ENCODE measurements around the gene PPP3CA. TPM values are rescaled to one million over a fixed set of nuclear protein-coding genes. Genes with fewer than 3 reads are reported as not detected.

The PPP3CA gene
- total RNA-seq, 1 experiment from 2014 or later: 31.0 TPM

GRCh38 chr4:101081166-101081565 lies 266.2 kb downstream of the PPP3CA start:
- ATAC-seq (no peak), DNase-seq (ENCODE audit: low read depth, low spot score) (no peak)
- no peaks in the 10 kb centered on the region for H3K4me1 ChIP-seq (ENCODE audit: control insufficient read depth, insufficient read depth, low read length)
- H3K4me3 ChIP-seq (ENCODE audit: low read depth in 2 of 2, low read length in 2 of 2): no peak overlapping the region
- H3K9me3 ChIP-seq (ENCODE audit: control insufficient read depth, insufficient read depth, low read depth, low read length): no peaks in the 10 kb centered on the region
- TF ChIP-seq TCF7L2 (IDR thresholded peaks at IDR 0.05; ENCODE audit: low read depth, low read length) (no peak), POLR2AphosphoS5 (IDR thresholded peaks at IDR 0.05; ENCODE audit: low read depth, low read length) (no peak), SIN3A (IDR thresholded peaks at IDR 0.05; ENCODE audit: borderline replicate concordance, insufficient read depth, low read depth, low read length) (no peak), CTCF (IDR thresholded peaks at IDR 0.05) (no peak)
- TF ChIP-seq, protein P1, sequence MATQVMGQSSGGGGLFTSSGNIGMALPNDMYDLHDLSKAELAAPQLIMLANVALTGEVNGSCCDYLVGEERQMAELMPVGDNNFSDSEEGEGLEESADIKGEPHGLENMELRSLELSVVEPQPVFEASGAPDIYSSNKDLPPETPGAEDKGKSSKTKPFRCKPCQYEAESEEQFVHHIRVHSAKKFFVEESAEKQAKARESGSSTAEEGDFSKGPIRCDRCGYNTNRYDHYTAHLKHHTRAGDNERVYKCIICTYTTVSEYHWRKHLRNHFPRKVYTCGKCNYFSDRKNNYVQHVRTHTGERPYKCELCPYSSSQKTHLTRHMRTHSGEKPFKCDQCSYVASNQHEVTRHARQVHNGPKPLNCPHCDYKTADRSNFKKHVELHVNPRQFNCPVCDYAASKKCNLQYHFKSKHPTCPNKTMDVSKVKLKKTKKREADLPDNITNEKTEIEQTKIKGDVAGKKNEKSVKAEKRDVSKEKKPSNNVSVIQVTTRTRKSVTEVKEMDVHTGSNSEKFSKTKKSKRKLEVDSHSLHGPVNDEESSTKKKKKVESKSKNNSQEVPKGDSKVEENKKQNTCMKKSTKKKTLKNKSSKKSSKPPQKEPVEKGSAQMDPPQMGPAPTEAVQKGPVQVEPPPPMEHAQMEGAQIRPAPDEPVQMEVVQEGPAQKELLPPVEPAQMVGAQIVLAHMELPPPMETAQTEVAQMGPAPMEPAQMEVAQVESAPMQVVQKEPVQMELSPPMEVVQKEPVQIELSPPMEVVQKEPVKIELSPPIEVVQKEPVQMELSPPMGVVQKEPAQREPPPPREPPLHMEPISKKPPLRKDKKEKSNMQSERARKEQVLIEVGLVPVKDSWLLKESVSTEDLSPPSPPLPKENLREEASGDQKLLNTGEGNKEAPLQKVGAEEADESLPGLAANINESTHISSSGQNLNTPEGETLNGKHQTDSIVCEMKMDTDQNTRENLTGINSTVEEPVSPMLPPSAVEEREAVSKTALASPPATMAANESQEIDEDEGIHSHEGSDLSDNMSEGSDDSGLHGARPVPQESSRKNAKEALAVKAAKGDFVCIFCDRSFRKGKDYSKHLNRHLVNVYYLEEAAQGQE (IDR thresholded peaks at IDR 0.05; ENCODE audit: insufficient read depth in 1 of 2, low read depth in 2 of 2, low read length in 1 of 2): no peak
- intact Hi-C loops (cut with micrococcal nuclease; ENCODE audit: unreplicated experiment): no loop called here
- no peak overlapping the region for H3K27ac ChIP-seq (ENCODE audit: low read length)
- in situ Hi-C loops (cut with HindIII; ENCODE audit: low pct_unique_long_range_greater_than_20kb, low sequenced_read_pairs): no loop called here
- ChIA-PET POLR2A (no interaction called here), CTCF (no interaction called here)
- H3K36me3 ChIP-seq (ENCODE audit: control insufficient read depth, insufficient read depth, low read length): no peaks in the 10 kb centered on the region
- no peaks in the 10 kb centered on the region for H3K27me3 ChIP-seq (ENCODE audit: control insufficient read depth, insufficient read depth, low read length)
- no TSS peak for BruUV-seq (replicated peaks)

- no TSS peak for BruUV-seq (replicated peaks)
- no peaks in the 10 kb centered on the region for H3K4me1 ChIP-seq (ENCODE audit: control insufficient read depth, insufficient read depth, low read length)
- H3K4me3 ChIP-seq (ENCODE audit: low read depth in 2 of 2, low read length in 2 of 2): no peak overlapping the region
- no peak for ATAC-seq
- POLR2A ChIA-PET: no interaction called here
- H3K9me3 ChIP-seq (ENCODE audit: control insufficient read depth, insufficient read depth, low read depth, low read length): no peaks in the 10 kb centered on the region
- DNase-seq (ENCODE audit: low read depth, low spot score): no peak
- CTCF ChIA-PET: no interaction called here
- in situ Hi-C loops (cut with HindIII; ENCODE audit: low pct_unique_long_range_greater_than_20kb, low sequenced_read_pairs): no loop called here
- intact Hi-C loops (cut with micrococcal nuclease; ENCODE audit: unreplicated experiment): no loop called here
- H3K27me3 ChIP-seq (ENCODE audit: control insufficient read depth, insufficient read depth, low read length): no peaks in the 10 kb centered on the region
- H3K27ac ChIP-seq (ENCODE audit: low read length): no peak overlapping the region
- H3K36me3 ChIP-seq (ENCODE audit: control insufficient read depth, insufficient read depth, low read length): no peaks in the 10 kb centered on the region
- TF ChIP-seq CTCF (IDR thresholded peaks at IDR 0.05) (no peak), TCF7L2 (IDR thresholded peaks at IDR 0.05; ENCODE audit: low read depth, low read length) (no peak), SIN3A (IDR thresholded peaks at IDR 0.05; ENCODE audit: borderline replicate concordance, insufficient read depth, low read depth, low read length) (no peak), POLR2AphosphoS5 (IDR thresholded peaks at IDR 0.05; ENCODE audit: low read depth, low read length) (no peak)
- TF ChIP-seq, protein P1 (IDR thresholded peaks at IDR 0.05; ENCODE audit: insufficient read depth in 1 of 2, low read depth in 2 of 2, low read length in 1 of 2): no peak
Measured at GRCh38 chr4:101078950-101079349, 268.4 kb downstream of the PPP3CA start.
